GM19468 (cell line): Measurements from ENCODE around the gene SGCD.

Experiments used
- ATAC-seq: cut with Tn5 transposase; IDR thresholded peaks from one replicate; pipeline ENCODE4 v1.9.1; 2021; ENCODE audit warnings: mild to moderate bottlenecking, moderate library complexity, moderate number of reproducible peaks; ENCODE audit not compliant: unreplicated experiment; ENCODE audit errors: extremely low read depth

The SGCD gene

GRCh38 chr5:156543348-156544145, 216.6 kb downstream of the SGCD start:
- no peak for ATAC-seq

GRCh38 chr5:156552855-156553358, 225.9 kb downstream of the SGCD start:
- ATAC-seq, result no peak

GRCh38 chr5:156556666-156557406, 229.9 kb downstream of the SGCD start:
- ATAC-seq, result no peak

GRCh38 chr5:156560002-156560401, 233.0 kb downstream of the SGCD start:
- no peak for ATAC-seq

- ATAC-seq, result no peak
Measured at GRCh38 chr5:156561651-156562050, 234.7 kb downstream of the SGCD start.

GRCh38 chr5:156570615-156571014, 243.7 kb downstream of the SGCD start:
- ATAC-seq, result no peak

- ATAC-seq, result no peak
Measured at GRCh38 chr5:156581725-156582124, 254.8 kb downstream of the SGCD start.

- no peak for ATAC-seq
Measured at GRCh38 chr5:156582193-156582598, 255.2 kb downstream of the SGCD start.

- ATAC-seq, result no peak
Measured at GRCh38 chr5:156584871-156585270, 257.9 kb downstream of the SGCD start.

- no peak for ATAC-seq
Measured at GRCh38 chr5:156585999-156586398, 259.0 kb downstream of the SGCD start.

- no peak for ATAC-seq
Measured at GRCh38 chr5:156587012-156587411, 260.0 kb downstream of the SGCD start.

GRCh38 chr5:156588306-156588705, 261.3 kb downstream of the SGCD start:
- ATAC-seq, result no peak

GRCh38 chr5:156589104-156589945, 262.4 kb downstream of the SGCD start:
- no peak for ATAC-seq

GRCh38 chr5:156589946-156590216, 262.9 kb downstream of the SGCD start:
- no peak for ATAC-seq

- no peak for ATAC-seq
Measured at GRCh38 chr5:156590978-156591377, 264.0 kb downstream of the SGCD start.

- ATAC-seq, result no peak
Measured at GRCh38 chr5:156591631-156592030, 264.7 kb downstream of the SGCD start.

GRCh38 chr5:156593546-156593945, 266.6 kb downstream of the SGCD start:
- ATAC-seq, result no peak

GRCh38 chr5:156594406-156594805, 267.4 kb downstream of the SGCD start:
- ATAC-seq, result no peak

GRCh38 chr5:156595132-156595787, 268.3 kb downstream of the SGCD start:
- ATAC-seq, result no peak

GRCh38 chr5:156597276-156597675, 270.3 kb downstream of the SGCD start:
- ATAC-seq, result no peak
